Measurements from ENCODE around the gene ZNRF2.
"Not testable (repeated sequence)": the region's sequence is repeated elsewhere in the genome, so short reads cannot be mapped to it uniquely, and the experiment has no call there.

The ZNRF2 gene

DNA sequence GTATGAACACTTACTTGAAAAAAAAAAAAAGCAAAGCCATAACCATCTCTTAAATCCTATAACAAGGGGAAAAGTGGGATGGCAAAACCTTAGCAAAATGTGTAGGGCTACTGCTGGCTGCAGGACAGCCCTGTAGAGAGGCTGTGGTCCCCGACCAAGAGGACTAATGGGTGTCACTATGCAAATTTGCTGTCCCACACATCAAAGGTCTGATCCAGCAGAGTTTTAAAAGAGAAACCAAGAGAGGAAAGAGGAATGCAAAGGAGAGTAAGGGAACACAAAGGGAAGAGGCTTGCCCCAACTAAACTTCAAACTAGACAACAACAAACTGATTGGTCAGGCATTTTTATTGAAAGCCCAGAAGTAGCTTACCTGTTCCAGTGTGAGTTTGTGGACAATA, 3.1 kb upstream of the ZNRF2 start:
- Histone ChIP-seq H3K4me1 (ENCODE audit: control insufficient read depth, insufficient read depth, low read length) (peaks cover 21% of the 10 kb centered on the region), H3K9ac (ENCODE audit: low read length) (no peak overlapping the region), H3K27me3 (ENCODE audit: control insufficient read depth, insufficient read depth, low read length) (no peaks in the 10 kb centered on the region), H3K36me3 (ENCODE audit: control insufficient read depth, insufficient read depth, low read length) (no peaks in the 10 kb centered on the region), H3K9me3 (ENCODE audit: control insufficient read depth, low read length) (no peaks in the 10 kb centered on the region), H3K4me3 (ENCODE audit: low read length) (no peak overlapping the region)

DNA sequence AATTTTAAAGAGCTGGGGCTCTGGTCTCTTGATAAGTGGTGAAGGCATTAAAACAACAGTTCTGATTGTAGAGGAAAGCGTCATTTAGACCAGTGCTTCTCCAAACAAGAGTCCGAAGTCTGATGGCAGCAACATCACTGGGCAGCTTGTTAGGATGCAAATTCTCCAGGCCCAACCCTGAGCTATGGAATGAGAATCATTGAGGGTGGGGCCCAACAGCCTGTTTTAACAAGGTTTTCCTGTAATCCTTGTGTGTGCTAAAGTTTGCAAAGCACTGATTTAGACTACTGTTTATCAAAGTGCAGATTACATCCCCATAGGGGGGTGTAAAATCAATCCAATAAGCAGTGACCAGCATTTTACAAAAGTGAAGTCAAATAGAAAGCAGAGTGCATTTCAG, 2.6 kb upstream of the ZNRF2 start:
- peaks cover 20% of the 10 kb centered on the region for H3K4me1 ChIP-seq (ENCODE audit: control insufficient read depth, insufficient read depth, low read length)
- H3K9ac ChIP-seq (ENCODE audit: low read length) = no peak overlapping the region
- no peaks in the 10 kb centered on the region for H3K27me3 ChIP-seq (ENCODE audit: control insufficient read depth, insufficient read depth, low read length)
- no peak overlapping the region for H3K4me3 ChIP-seq (ENCODE audit: low read length)
- no peaks in the 10 kb centered on the region for H3K36me3 ChIP-seq (ENCODE audit: control insufficient read depth, insufficient read depth, low read length)
- H3K9me3 ChIP-seq (ENCODE audit: control insufficient read depth, low read length) = no peaks in the 10 kb centered on the region

DNA sequence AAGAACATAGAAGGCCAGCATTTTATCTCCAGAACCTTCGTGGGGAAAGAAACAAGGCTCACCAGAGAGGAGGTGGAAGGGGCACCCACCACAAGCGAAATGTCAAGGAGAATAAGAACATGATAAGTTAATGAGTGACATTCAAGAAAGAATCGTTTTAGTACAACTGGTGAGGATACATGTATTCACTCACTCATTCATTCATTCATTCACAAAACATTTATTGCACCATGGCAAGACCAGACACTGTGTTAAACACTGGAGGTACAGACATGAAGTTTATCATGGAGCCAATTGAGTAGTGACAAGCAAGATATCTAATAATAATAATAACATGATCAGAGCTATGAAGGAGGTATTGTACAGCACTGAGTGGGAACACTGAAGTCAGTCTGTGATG, 1.7 kb upstream of the ZNRF2 start:
- H3K4me1 ChIP-seq (ENCODE audit: control insufficient read depth, insufficient read depth, low read length) = peaks cover 16% of the 10 kb centered on the region
- H3K36me3 ChIP-seq (ENCODE audit: control insufficient read depth, insufficient read depth, low read length) = no peaks in the 10 kb centered on the region
- H3K9ac ChIP-seq (ENCODE audit: low read length) = no peak overlapping the region
- no peaks in the 10 kb centered on the region for H3K27me3 ChIP-seq (ENCODE audit: control insufficient read depth, insufficient read depth, low read length)
- H3K4me3 ChIP-seq (ENCODE audit: low read length) = no peak overlapping the region
- H3K9me3 ChIP-seq (ENCODE audit: control insufficient read depth, low read length) = no peaks in the 10 kb centered on the region

DNA sequence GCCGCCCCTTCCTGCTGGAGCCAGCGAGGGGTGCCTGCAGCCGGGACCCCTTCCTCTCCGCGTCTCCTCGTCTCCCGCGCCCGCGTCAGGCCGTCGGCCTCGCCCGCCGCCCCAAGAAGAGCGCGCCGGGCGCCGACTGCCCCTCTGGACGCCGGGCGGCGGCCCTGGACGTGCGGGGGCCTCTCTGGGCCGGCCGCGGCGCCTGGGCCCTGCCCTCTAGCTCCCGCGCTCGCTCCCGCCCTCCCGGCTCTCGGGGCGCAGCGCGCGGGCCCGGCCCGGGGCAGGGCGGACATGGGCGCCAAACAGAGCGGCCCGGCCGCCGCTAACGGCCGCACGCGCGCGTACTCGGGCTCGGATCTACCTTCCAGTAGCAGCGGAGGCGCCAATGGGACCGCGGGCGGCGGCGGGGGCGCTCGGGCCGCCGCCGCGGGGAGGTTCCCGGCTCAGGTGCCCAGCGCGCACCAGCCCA, 704 bp downstream of the ZNRF2 start:
- Histone ChIP-seq H3K4me3 (ENCODE audit: low read length) (no peak overlapping the region), H3K36me3 (ENCODE audit: control insufficient read depth, insufficient read depth, low read length) (no peaks in the 10 kb centered on the region), H3K9ac (ENCODE audit: low read length) (peak overlapping the region; percentile 79), H3K9me3 (ENCODE audit: control insufficient read depth, low read length) (no peaks in the 10 kb centered on the region), H3K4me1 (ENCODE audit: control insufficient read depth, insufficient read depth, low read length) (peaks cover 14% of the 10 kb centered on the region), H3K27me3 (ENCODE audit: control insufficient read depth, insufficient read depth, low read length) (no peaks in the 10 kb centered on the region)

DNA sequence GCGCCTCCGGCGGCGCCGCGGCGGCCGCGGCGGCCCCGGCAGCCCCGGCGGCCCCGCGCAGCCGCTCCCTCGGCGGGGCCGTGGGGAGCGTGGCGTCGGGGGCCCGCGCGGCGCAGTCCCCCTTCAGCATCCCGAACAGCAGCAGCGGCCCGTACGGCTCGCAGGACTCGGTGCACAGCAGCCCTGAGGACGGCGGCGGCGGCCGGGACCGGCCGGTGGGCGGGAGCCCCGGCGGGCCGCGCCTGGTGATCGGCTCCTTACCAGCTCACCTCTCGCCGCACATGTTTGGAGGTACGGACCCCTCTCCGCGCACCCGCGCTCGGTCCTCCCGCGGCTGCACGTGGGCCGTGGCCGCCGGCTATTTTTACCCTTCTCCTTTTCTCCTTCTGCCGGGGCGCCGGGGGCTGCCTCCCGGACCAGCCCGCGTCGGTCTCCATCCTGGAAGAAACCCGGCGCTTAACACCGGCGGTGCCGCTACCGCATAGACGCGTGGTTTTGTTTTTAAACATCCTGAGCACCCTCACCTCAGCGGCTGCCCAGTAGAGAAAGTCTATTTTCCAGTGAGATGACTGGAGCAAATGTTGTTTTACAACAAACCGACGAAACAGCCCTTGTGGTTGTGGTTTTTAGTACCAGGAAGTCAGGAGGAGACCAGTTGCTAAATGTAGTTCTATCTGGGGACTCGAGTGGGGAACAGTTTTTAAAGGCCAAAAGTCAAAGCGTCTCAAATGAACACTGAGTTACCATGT, 1.3 kb downstream of the ZNRF2 start:
- Histone ChIP-seq H3K9me3 (ENCODE audit: control insufficient read depth, low read length) (no peaks in the 10 kb centered on the region), H3K9ac (ENCODE audit: low read length) (peak overlapping the region; percentile 63), H3K4me3 (ENCODE audit: low read length) (peak overlapping the region; percentile 83), H3K4me1 (ENCODE audit: control insufficient read depth, insufficient read depth, low read length) (peaks cover 15% of the 10 kb centered on the region), H3K36me3 (ENCODE audit: control insufficient read depth, insufficient read depth, low read length) (no peaks in the 10 kb centered on the region), H3K27me3 (ENCODE audit: control insufficient read depth, insufficient read depth, low read length) (no peaks in the 10 kb centered on the region)

DNA sequence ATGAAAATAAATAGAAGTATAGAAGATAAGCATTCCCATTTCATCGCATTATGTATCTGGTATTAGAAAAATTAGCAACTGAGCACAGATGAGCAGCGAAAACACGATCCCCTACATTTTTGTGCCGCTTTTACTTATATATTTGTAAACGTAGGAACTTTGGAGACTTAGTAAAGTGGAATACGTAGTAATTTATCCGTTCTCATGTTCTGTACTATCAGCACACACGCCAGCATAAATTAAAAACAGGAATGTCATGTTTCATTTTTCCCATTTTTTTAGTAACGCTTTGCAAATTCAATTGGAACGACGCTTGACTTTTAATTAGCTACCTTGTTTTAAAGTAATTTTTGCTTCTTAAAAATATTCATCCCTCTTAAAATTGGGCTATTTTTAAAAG, 2.4 kb downstream of the ZNRF2 start:
- H3K9ac ChIP-seq (ENCODE audit: low read length) = peak overlapping the region; percentile 63
- H3K9me3 ChIP-seq (ENCODE audit: control insufficient read depth, low read length) = no peaks in the 10 kb centered on the region
- no peak overlapping the region for H3K4me3 ChIP-seq (ENCODE audit: low read length)
- no peaks in the 10 kb centered on the region for H3K36me3 ChIP-seq (ENCODE audit: control insufficient read depth, insufficient read depth, low read length)
- H3K27me3 ChIP-seq (ENCODE audit: control insufficient read depth, insufficient read depth, low read length) = no peaks in the 10 kb centered on the region
- peaks cover 17% of the 10 kb centered on the region for H3K4me1 ChIP-seq (ENCODE audit: control insufficient read depth, insufficient read depth, low read length)

DNA sequence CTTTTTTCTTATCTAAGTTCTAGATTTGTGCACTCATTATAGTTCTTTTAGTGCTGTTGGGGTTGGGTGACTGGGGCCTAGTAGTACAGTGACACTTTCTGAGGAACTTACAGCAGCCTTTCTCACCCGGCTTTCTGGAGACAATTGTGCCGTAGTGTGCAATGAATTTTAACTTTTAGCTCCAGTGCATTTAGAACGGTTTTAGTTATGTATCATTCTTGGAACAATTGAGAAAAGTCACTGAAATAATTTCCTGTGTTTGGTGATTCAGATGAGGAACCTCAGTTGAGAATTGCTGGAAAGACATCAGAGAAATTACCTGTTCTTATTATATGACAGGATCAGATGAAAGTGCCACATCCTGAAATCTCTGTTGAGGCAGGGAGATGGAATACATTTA, 3.2 kb downstream of the ZNRF2 start:
- H3K4me3 ChIP-seq (ENCODE audit: low read length); H3K36me3 ChIP-seq (ENCODE audit: control insufficient read depth, insufficient read depth, low read length); H3K27me3 ChIP-seq (ENCODE audit: control insufficient read depth, insufficient read depth, low read length); H3K9me3 ChIP-seq (ENCODE audit: control insufficient read depth, low read length); H3K9ac ChIP-seq (ENCODE audit: low read length): not testable (repeated sequence)
- H3K4me1 ChIP-seq (ENCODE audit: control insufficient read depth, insufficient read depth, low read length) = peaks cover 13% of the 10 kb centered on the region

DNA sequence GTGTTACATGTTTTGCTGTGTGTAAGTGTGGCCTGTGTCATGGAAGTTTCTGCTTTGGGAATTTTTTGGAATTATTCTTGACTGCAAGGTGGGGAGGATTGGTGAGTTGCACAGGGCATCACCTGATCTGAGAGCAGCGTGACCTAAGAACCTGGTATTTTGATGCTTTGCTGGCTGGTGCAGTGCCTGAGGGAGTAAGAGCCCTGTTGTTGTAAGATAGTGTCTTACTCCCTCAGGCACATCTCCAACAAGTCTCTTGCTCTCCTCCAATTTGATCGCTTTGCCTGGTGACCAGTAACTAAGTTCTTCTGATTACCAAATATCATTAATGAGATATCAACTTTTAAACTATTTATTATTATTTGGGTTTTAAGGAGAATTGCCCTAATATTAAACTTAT, 5.2 kb downstream of the ZNRF2 start:
- not testable (repeated sequence) for H3K36me3 ChIP-seq (ENCODE audit: control insufficient read depth, insufficient read depth, low read length); H3K27me3 ChIP-seq (ENCODE audit: control insufficient read depth, insufficient read depth, low read length); H3K9ac ChIP-seq (ENCODE audit: low read length); H3K4me3 ChIP-seq (ENCODE audit: low read length); H3K9me3 ChIP-seq (ENCODE audit: control insufficient read depth, low read length)
- peaks cover 13% of the 10 kb centered on the region for H3K4me1 ChIP-seq (ENCODE audit: control insufficient read depth, insufficient read depth, low read length)

DNA sequence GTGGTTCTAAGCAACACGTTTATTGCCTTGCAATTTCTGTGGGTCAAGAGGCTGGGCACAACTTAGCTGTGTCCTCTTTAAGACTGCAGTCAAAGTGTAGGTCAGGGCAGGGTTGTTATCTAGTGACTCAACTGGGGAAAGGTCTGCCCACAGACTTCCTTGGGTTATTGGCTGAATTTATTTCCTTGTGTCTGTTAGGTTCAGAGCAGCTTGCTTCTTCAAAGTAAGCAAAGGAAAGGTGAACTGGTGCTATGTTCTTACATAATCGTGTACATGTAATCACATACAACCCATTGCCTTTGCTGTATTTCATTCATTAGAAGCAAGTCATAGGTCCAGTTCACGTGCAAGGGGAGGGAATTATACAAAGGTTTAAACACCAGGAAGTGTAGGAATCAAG, 5.9 kb downstream of the ZNRF2 start:
- H3K36me3 ChIP-seq (ENCODE audit: control insufficient read depth, insufficient read depth, low read length); H3K9me3 ChIP-seq (ENCODE audit: control insufficient read depth, low read length); H3K27me3 ChIP-seq (ENCODE audit: control insufficient read depth, insufficient read depth, low read length); H3K4me3 ChIP-seq (ENCODE audit: low read length); H3K9ac ChIP-seq (ENCODE audit: low read length): not testable (repeated sequence)
- peaks cover 13% of the 10 kb centered on the region for H3K4me1 ChIP-seq (ENCODE audit: control insufficient read depth, insufficient read depth, low read length)

DNA sequence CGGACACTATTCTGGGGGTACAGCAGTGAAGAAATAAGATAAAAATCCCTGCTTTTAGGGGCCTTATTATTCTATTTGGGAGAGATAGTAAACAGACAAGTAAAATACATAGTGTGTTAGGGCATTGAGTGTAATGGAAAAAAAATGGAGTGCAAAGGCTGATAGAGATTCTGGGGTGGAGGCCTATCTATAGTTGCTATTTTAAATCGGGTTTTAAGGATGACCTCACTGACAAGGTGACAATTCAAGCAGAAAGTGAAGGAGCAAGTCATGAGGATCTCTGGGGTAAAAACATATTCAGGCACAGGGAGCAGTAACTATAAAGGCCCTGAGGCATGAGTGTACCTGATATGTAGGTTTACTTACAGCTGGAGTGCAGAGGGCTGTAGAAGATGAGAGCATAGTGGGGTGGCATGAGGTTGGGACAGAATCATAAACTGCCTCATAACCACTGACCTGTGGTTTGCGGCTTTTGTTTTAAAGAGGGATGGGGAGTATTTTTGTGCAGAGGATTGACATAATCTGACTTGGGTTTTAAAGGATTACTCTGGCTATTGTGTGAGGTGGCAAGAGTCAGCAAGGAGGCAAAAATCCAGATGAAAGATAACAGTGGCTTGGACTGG, 8.1 kb downstream of the ZNRF2 start:
- H3K9ac ChIP-seq (ENCODE audit: low read length); H3K4me3 ChIP-seq (ENCODE audit: low read length); H3K9me3 ChIP-seq (ENCODE audit: control insufficient read depth, low read length); H3K27me3 ChIP-seq (ENCODE audit: control insufficient read depth, insufficient read depth, low read length); H3K36me3 ChIP-seq (ENCODE audit: control insufficient read depth, insufficient read depth, low read length): not testable (repeated sequence)
- H3K4me1 ChIP-seq (ENCODE audit: control insufficient read depth, insufficient read depth, low read length) = peaks cover 16% of the 10 kb centered on the region

DNA sequence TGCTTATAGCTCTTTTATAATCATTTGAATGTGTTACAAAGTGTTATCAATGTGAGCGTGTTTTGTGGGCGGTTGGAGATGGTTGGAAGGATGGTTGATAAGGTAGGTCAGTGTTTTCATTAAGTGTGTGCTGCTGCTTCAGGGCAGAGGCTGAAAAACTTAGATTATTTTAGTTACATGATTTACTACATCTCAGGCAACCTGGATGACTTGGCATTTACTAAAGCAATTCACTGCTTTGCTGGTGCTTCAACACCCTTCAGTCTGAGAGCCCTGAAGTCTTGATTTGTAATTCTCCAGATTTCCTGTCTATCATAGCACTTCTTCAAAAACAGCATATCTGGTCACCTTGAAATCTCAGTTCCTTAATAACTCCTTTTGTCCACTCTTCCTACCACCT, 11.9 kb downstream of the ZNRF2 start:
- H3K9ac ChIP-seq (ENCODE audit: low read length); H3K36me3 ChIP-seq (ENCODE audit: control insufficient read depth, insufficient read depth, low read length); H3K4me1 ChIP-seq (ENCODE audit: control insufficient read depth, insufficient read depth, low read length); H3K9me3 ChIP-seq (ENCODE audit: control insufficient read depth, low read length); H3K27me3 ChIP-seq (ENCODE audit: control insufficient read depth, insufficient read depth, low read length); H3K4me3 ChIP-seq (ENCODE audit: low read length): not testable (repeated sequence)

DNA sequence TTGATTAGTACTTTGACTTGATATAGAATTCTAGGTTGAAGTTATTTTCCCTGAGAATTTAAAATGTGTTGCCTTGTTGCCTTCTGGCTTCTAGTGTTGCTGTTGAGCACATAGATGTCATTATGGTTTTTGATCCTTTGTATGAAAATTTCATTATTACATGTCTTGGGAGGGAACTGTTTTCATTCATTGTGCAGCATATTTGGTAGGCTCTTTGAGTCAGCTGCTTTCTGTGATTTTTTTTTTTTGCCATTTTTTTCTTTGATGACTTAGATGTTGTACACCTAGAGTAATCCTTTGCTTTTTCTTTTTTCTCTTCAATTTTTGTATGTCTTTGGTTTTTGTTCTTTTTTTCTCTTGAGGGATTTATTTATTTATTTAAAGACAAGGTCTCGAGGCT, 13.1 kb downstream of the ZNRF2 start:
- H3K36me3 ChIP-seq (ENCODE audit: control insufficient read depth, insufficient read depth, low read length); H3K4me1 ChIP-seq (ENCODE audit: control insufficient read depth, insufficient read depth, low read length); H3K9ac ChIP-seq (ENCODE audit: low read length); H3K9me3 ChIP-seq (ENCODE audit: control insufficient read depth, low read length); H3K27me3 ChIP-seq (ENCODE audit: control insufficient read depth, insufficient read depth, low read length); H3K4me3 ChIP-seq (ENCODE audit: low read length): not testable (repeated sequence)

DNA sequence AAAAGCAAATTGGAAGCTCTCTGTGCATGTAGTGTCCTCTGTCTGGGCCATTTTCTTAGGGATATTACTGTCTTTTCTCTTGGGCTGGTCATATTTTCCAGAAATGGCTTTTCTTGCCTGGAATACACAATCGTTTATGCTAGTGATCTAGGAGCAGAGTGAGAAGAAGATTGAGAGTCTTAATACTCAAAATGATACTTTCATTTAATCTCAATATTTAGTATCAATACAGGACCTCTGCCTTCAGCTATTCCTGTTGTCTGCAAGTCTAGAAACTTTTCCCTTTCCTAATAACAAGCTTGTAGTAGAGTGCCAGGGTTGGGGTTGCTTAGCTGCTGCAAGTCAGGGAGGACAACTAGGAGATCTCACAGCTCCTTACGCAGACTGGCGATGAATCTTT, 14.0 kb downstream of the ZNRF2 start:
- H3K4me1 ChIP-seq (ENCODE audit: control insufficient read depth, insufficient read depth, low read length); H3K4me3 ChIP-seq (ENCODE audit: low read length); H3K9me3 ChIP-seq (ENCODE audit: control insufficient read depth, low read length); H3K27me3 ChIP-seq (ENCODE audit: control insufficient read depth, insufficient read depth, low read length); H3K36me3 ChIP-seq (ENCODE audit: control insufficient read depth, insufficient read depth, low read length); H3K9ac ChIP-seq (ENCODE audit: low read length): not testable (repeated sequence)

Data from mucosa of stomach (tissue), 1 donor.